Liver (tissue), 9 donors: Measurements from ENCODE around the gene MEIS2. TPM values are rescaled to one million over a fixed set of nuclear protein-coding genes. Genes with fewer than 3 reads are reported as not detected.

ENCODE experiments used
- DNase-seq: peaks from one replicate; pipeline ENCODE4 v3.0.0-alpha.2; 2017; ENCODE audit warnings: low spot score
- H3K27ac ChIP-seq, 2 donors: one replicate each; pipeline ENCODE4 v1.7.0; 2013; ENCODE audit warnings: inconsistent platforms in 2 of 2, low read length in 2 of 2, control low read depth in 1 of 2, low read depth in 1 of 2, mild to moderate bottlenecking in 1 of 2
- H3K27me3 ChIP-seq, 4 donors: one replicate each; pipeline versions ENCODE4 v1.6.1 to v1.7.0; 2013; ENCODE audit warnings: low read length in 3 of 4, inconsistent platforms in 1 of 4, mild to moderate bottlenecking in 1 of 4, moderate library complexity in 1 of 4; ENCODE audit not compliant: control insufficient read depth in 4 of 4, insufficient read depth in 4 of 4
- H3K36me3 ChIP-seq, 4 donors: one replicate each; pipeline versions ENCODE4 v1.6.1 to v1.7.0; 2013; ENCODE audit warnings: low read length in 3 of 4, mild to moderate bottlenecking in 3 of 4, low read depth in 1 of 4, moderate library complexity in 1 of 4; ENCODE audit not compliant: control insufficient read depth in 4 of 4, insufficient read depth in 3 of 4
- H3K4me1 ChIP-seq, 4 donors: one replicate each; pipeline versions ENCODE4 v1.6.1 to v1.7.0; 2013; ENCODE audit warnings: low read length in 3 of 4, mild to moderate bottlenecking in 3 of 4, moderate library complexity in 1 of 4; ENCODE audit not compliant: control insufficient read depth in 4 of 4, insufficient read depth in 4 of 4
- H3K4me3 ChIP-seq, 3 donors: one replicate each; pipeline versions ENCODE4 v1.6.1 to v1.7.0; 2013; ENCODE audit warnings: low read length in 3 of 3, control low read depth in 1 of 3, low read depth in 1 of 3, mild to moderate bottlenecking in 1 of 3
- H3K9ac ChIP-seq, 2 donors: one replicate each; pipeline ENCODE4 v1.7.0; 2013; ENCODE audit warnings: low read length in 2 of 2, mild to moderate bottlenecking in 2 of 2, moderate library complexity in 2 of 2, control low read depth in 1 of 2, low read depth in 1 of 2
- H3K9me3 ChIP-seq, 4 donors: one replicate each; pipeline versions ENCODE4 v1.6.1 to v1.7.0; 2013; ENCODE audit warnings: low read length in 3 of 4; ENCODE audit not compliant: control insufficient read depth in 4 of 4
- ATF3 ChIP-seq: IDR thresholded peaks from 2 replicates; pipeline ENCODE4 v1.6.1; 2016; ENCODE audit warnings: antibody characterized with exemption
- EGR1 ChIP-seq, 2 donors: IDR thresholded peaks; 2 replicates each; pipeline ENCODE4 v1.6.1; 2016 to 2018; ENCODE audit warnings: antibody characterized with exemption in 2 of 2, low read depth in 2 of 2
- FOXA1 ChIP-seq: IDR thresholded peaks from 2 replicates; pipeline ENCODE4 v1.6.1; 2016; ENCODE audit warnings: antibody characterized with exemption
- FOXA2 ChIP-seq: IDR thresholded peaks from 2 replicates; pipeline ENCODE4 v1.6.1; 2016; ENCODE audit warnings: antibody characterized with exemption
- HNF4A ChIP-seq, 2 donors: conservative IDR thresholded peaks; 2 replicates each; pipeline ENCODE4 v1.6.1; 2016; ENCODE audit warnings: antibody characterized with exemption in 2 of 2, mild to moderate bottlenecking in 2 of 2
- JUND ChIP-seq, 2 donors: IDR thresholded peaks; 2 replicates each; pipeline ENCODE4 v1.6.1; 2016; ENCODE audit warnings: antibody characterized with exemption in 2 of 2
- NR2F2 ChIP-seq: IDR thresholded peaks from 2 replicates; pipeline ENCODE4 v1.6.1; 2016; ENCODE audit warnings: antibody characterized with exemption
- RAD21 ChIP-seq, 2 donors: IDR thresholded peaks; 2 replicates each; pipeline ENCODE4 v1.6.1; 2016; ENCODE audit warnings: antibody characterized with exemption in 2 of 2, mild to moderate bottlenecking in 2 of 2
- REST ChIP-seq: IDR thresholded peaks from 2 replicates; pipeline ENCODE4 v1.6.1; 2016; ENCODE audit warnings: antibody characterized with exemption, mild to moderate bottlenecking
- RXRA ChIP-seq, 2 donors: IDR thresholded peaks; 2 replicates each; pipeline ENCODE4 v1.6.1; 2017 to 2018; ENCODE audit warnings: antibody characterized with exemption in 2 of 2, mild to moderate bottlenecking in 1 of 2
- SP1 ChIP-seq: IDR thresholded peaks from 2 replicates; pipeline ENCODE4 v1.6.1; 2018; ENCODE audit warnings: antibody characterized with exemption, mild to moderate bottlenecking
- YY1 ChIP-seq: IDR thresholded peaks from 2 replicates; pipeline ENCODE4 v1.6.1; 2016; ENCODE audit warnings: antibody characterized with exemption, mild to moderate bottlenecking
- WGBS: extraction: QIAGEN DNeasy Blood & Tissue Kit; methylation state at CpG from one replicate; pipeline ENCODE4 v1.1.7; 2013; 5-methylcytosine and 5-hydroxymethylcytosine counted together
- polyA plus RNA-seq, 2 donors: library from polyadenylated mRNA; stranded (reverse) in 1 of 2; unstranded in 1 of 2; fragments of 200-250 nt in 1 of 2; fragments of >200 nt in 1 of 2; fragmentation: Nextera tagmentation in 1 of 2; extraction: Ambion mirVana in 1 of 2; gene quantifications; one replicate each; pipeline versions ENCODE4 v1.2.1 to v1.2.3, GENCODE V29; 2013 to 2015
- total RNA-seq, 2 donors: library from RNA; depleted of rRNA; stranded (reverse); fragments of >200 nt; gene quantifications; one replicate each; pipeline ENCODE4 v1.2.3, GENCODE V29; 2014
- TF ChIP-seq, protein P1 (sequence below): IDR thresholded peaks from 2 replicates; pipeline ENCODE4 v1.6.1; 2016; ENCODE audit warnings: antibody characterized with exemption
- TF ChIP-seq, protein P2 (sequence below): fragments of 150-350 bp; IDR thresholded peaks from 2 replicates; pipeline ENCODE4 v1.5.1; 2017; ENCODE audit warnings: improper control_type of control experiment, low read depth, low read length; ENCODE audit not compliant: missing input control
- donor health status: healthy.
- donor health status: healthy.
- donor health status: healthy.
- donor health status: healthy.
- donor health status: healthy.

The MEIS2 gene
- total and polyA plus RNA-seq, 4 donors = 3.9 to 12.6 (median 7.6) TPM

DNA sequence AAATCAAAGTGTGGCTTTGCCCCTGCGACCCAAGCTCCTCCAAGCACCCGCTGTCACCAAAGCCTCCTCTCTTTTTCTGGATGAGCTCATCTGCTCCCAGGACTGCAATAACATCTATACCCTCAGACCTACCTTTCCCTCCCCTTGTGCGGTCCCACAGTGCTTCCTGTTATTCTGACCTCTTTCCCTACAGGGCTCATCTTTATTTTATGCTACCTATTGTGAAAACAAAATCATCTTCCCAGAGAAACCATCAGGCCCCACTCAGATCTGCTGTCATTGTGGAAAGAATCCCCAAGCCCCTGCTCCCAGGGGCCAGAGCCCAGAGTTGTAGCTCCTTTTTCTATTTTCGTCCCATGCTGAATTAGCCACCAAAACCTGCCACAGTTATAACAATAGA, 162.2 kb downstream of the MEIS2 start:
- DNase-seq = no peak
- H3K9ac ChIP-seq = no peak overlapping the region
- no peaks in the 10 kb centered on the region for H3K9me3 ChIP-seq
- no peaks in the 10 kb centered on the region for H3K36me3 ChIP-seq
- H3K27ac ChIP-seq = no peak overlapping the region
- TF ChIP-seq REST = no peak
- TF ChIP-seq FOXA1 = no peak
- no peak for TF ChIP-seq ATF3
- TF ChIP-seq RAD21 (IDR thresholded peaks at IDR 0.05) = no peak
- no peak for TF ChIP-seq HNF4A (conservative IDR thresholded peaks at IDR 0.05)
- no peak for TF ChIP-seq SP1
- TF ChIP-seq FOXA2 = no peak
- H3K4me1 ChIP-seq = peaks cover 4 to 13% (median 7%) of the 10 kb centered on the region in 4 donors
- H3K27me3 ChIP-seq = no peaks in the 10 kb centered on the region
- H3K4me3 ChIP-seq = no peak overlapping the region
- WGBS = 91% methylated on average over 4 of the region's 4 CpGs

DNA sequence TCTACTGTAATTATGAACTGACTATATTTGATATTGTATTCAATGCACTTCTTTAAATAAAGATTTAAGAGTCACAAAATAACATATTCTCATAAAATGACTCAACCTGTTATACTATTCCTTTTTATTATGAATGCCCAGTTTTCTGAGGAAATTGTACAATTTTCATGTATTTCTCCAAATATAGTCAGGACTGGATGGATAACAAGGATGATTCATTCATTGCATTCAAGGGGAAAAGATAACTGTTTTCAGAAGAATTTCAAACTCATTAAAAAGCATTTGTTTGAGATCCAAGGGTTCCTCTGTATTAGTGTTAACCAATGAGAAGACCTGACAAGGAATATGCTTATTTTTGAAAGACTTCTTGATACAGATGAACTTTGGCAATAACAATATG, 163.7 kb downstream of the MEIS2 start:
- Histone ChIP-seq H3K27ac (no peak overlapping the region), H3K36me3 (no peaks in the 10 kb centered on the region), H3K4me1 (peaks cover 4 to 13% (median 7%) of the 10 kb centered on the region in 4 donors), H3K27me3 (no peaks in the 10 kb centered on the region), H3K9me3 (no peaks in the 10 kb centered on the region), H3K9ac (no peak overlapping the region), H3K4me3 (no peak overlapping the region)
- TF ChIP-seq, protein P1, sequence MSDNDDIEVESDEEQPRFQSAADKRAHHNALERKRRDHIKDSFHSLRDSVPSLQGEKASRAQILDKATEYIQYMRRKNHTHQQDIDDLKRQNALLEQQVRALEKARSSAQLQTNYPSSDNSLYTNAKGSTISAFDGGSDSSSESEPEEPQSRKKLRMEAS = no peak
- TF ChIP-seq YY1 (no peak), RXRA (IDR thresholded peaks at IDR 0.05) (no peak), JUND (IDR thresholded peaks at IDR 0.05) (no peak), ATF3 (no peak), REST (no peak), EGR1 (IDR thresholded peaks at IDR 0.05; ENCODE audit: low read depth in 2 of 2) (no peak), RAD21 (IDR thresholded peaks at IDR 0.05) (no peak), NR2F2 (no peak)
- TF ChIP-seq, protein P2, sequence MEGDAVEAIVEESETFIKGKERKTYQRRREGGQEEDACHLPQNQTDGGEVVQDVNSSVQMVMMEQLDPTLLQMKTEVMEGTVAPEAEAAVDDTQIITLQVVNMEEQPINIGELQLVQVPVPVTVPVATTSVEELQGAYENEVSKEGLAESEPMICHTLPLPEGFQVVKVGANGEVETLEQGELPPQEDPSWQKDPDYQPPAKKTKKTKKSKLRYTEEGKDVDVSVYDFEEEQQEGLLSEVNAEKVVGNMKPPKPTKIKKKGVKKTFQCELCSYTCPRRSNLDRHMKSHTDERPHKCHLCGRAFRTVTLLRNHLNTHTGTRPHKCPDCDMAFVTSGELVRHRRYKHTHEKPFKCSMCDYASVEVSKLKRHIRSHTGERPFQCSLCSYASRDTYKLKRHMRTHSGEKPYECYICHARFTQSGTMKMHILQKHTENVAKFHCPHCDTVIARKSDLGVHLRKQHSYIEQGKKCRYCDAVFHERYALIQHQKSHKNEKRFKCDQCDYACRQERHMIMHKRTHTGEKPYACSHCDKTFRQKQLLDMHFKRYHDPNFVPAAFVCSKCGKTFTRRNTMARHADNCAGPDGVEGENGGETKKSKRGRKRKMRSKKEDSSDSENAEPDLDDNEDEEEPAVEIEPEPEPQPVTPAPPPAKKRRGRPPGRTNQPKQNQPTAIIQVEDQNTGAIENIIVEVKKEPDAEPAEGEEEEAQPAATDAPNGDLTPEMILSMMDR = no peak
- no peak for DNase-seq
